NCI-H345 treated with DMSO at 0.1 percent for 48 hours (cell line): ENCODE data around the gene SLC30A3.

Source experiments
- DNase-seq: peaks from one replicate; lab custom pipeline; 2025; ENCODE audit not compliant: unreplicated experiment; lab: John Stamatoyannopoulos, UW

Gene SLC30A3

GRCh38 chr2:27208486-27209050 is 54.3 kb downstream of the SLC30A3 start:
- no peak for DNase-seq

GRCh38 chr2:27206346-27206745 is 56.5 kb downstream of the SLC30A3 start:
- DNase-seq, result no peak

- DNase-seq, result no peak
These were observed 57.6 kb downstream of the SLC30A3 start for GRCh38 chr2:27205206-27205605.

- DNase-seq, result no peak
These were observed 58.3 kb downstream of the SLC30A3 start for GRCh38 chr2:27204566-27204965.

GRCh38 chr2:27203741-27204140 is 59.1 kb downstream of the SLC30A3 start:
- no peak for DNase-seq
